AG09309 (cell line): ENCODE results near the gene PLPP4.

Source experiments
- DNase-seq: peaks from one replicate; pipeline ENCODE4 v3.0.0-alpha.2; 2010; ENCODE audit warnings: low read depth
- H3K4me3 ChIP-seq: 2 replicates; pipeline ENCODE4 v1.5.1; 2011; ENCODE audit warnings: mild to moderate bottlenecking, low read depth, low read length, moderate library complexity; ENCODE audit not compliant: control insufficient read depth
- TF ChIP-seq, protein P1 (sequence below): IDR thresholded peaks from 2 replicates; pipeline ENCODE4 v1.5.1; 2011; ENCODE audit warnings: mild to moderate bottlenecking, low read depth, low read length, inconsistent platforms; ENCODE audit not compliant: insufficient read depth, control insufficient read depth; ENCODE audit errors: missing control alignments

Gene PLPP4

GRCh38 chr10:120458432-120458831 is 1.4 kb downstream of the PLPP4 start:
- no peak for DNase-seq
- TF ChIP-seq, protein P1, sequence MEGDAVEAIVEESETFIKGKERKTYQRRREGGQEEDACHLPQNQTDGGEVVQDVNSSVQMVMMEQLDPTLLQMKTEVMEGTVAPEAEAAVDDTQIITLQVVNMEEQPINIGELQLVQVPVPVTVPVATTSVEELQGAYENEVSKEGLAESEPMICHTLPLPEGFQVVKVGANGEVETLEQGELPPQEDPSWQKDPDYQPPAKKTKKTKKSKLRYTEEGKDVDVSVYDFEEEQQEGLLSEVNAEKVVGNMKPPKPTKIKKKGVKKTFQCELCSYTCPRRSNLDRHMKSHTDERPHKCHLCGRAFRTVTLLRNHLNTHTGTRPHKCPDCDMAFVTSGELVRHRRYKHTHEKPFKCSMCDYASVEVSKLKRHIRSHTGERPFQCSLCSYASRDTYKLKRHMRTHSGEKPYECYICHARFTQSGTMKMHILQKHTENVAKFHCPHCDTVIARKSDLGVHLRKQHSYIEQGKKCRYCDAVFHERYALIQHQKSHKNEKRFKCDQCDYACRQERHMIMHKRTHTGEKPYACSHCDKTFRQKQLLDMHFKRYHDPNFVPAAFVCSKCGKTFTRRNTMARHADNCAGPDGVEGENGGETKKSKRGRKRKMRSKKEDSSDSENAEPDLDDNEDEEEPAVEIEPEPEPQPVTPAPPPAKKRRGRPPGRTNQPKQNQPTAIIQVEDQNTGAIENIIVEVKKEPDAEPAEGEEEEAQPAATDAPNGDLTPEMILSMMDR: no peak
- H3K4me3 ChIP-seq: no peak overlapping the region

DNA sequence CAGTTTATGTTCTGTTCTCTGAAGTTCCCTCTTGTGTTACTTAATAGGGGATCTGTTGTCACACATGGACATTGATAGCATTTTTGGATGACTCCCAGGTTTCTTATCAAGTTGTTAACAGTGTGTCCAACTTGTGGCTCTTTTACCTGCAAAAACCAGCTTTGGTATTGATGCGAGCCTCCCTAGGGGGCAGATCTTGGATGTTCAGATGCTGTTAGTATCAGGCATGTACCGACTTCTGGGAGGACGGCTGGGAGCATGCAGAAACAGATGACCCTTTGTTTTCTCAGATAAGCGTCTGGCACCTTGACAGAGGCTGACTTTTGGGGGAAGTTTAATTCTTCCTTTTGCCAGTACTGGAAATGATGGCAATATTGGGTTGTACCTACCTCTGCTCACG is 2.2 kb downstream of the PLPP4 start:
- DNase-seq: no peak
- TF ChIP-seq, protein P1: no peak
- H3K4me3 ChIP-seq: no peak overlapping the region

DNA sequence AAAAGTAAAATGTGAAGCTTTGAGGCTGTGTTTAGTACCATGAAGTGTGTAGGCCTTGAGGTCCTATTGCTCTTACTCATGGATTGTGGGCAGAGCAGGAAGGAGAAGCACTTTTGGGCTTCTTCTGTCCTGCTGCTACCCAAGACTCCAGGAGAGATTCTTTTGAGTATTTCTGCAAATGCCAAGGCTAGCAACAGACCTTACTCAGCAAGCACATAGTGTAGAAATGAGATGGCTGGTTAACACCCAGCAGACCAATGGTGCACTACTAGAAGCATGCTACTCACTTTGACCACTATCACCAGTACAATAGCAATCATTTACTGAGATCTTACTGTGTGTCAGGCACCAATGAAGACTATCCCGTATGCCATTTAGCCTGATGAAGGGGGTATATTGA is 3.2 kb downstream of the PLPP4 start:
- TF ChIP-seq, protein P1: no peak
- no peak for DNase-seq
- H3K4me3 ChIP-seq: no peak overlapping the region

DNA sequence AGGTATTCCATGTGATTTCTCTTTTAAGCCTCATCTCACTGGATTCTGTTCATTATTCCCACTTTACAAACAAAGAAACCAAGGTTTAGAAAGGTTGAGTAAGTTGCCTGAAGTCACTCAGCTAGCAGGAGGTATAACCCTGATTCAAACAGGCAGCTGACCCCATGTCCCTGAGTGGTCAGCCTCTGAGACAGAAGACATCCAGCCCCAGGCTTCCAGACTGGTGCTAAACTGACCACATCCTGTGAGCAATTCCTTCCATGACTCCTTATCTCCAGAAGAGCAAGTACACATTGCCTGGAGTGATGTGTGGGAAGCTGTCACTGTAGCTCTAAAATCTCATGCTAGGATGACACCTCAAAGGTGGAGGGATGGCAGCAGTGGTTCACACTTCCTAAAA is 3.7 kb downstream of the PLPP4 start:
- H3K4me3 ChIP-seq: no peak overlapping the region
- TF ChIP-seq, protein P1: no peak
- DNase-seq: peak; percentile 97

- DNase-seq: no peak
- TF ChIP-seq, protein P1: no peak
- H3K4me3 ChIP-seq: no peak overlapping the region
Measured at GRCh38 chr10:120462018-120462682, 5.1 kb downstream of the PLPP4 start.

- TF ChIP-seq, protein P1: no peak
- no peak overlapping the region for H3K4me3 ChIP-seq
- DNase-seq: no peak
Measured at GRCh38 chr10:120465138-120465537, 8.1 kb downstream of the PLPP4 start.
